ENCODE results near the gene TFF1. TPM values are rescaled to one million over a fixed set of nuclear protein-coding genes. Genes with fewer than 3 reads are reported as not detected.

The TFF1 gene
- total RNA-seq, 1 donor from 2014 or later: not detected

GRCh38 chr21:42362700-42363099 is 3.6 kb downstream of the TFF1 start:
- Mint-ChIP-seq H3K36me3 (ENCODE audit: unreplicated experiment) (peaks cover 5% of the 10 kb centered on the region), H3K27me3 (ENCODE audit: unreplicated experiment) (peaks cover 5% of the 10 kb centered on the region), H3K9me3 (ENCODE audit: unreplicated experiment) (peaks cover 7% of the 10 kb centered on the region), H3K4me1 (ENCODE audit: low read depth, unreplicated experiment) (peaks cover 29% of the 10 kb centered on the region), H3K4me3 (ENCODE audit: unreplicated experiment) (no peak overlapping the region), H3K27ac (ENCODE audit: unreplicated experiment) (no peak overlapping the region)
- DNase-seq: no peak
- TF ChIP-seq CTCF (IDR thresholded peaks at IDR 0.05; ENCODE audit: partially characterized antibody, unreplicated experiment): no peak

GRCh38 chr21:42362198-42362597 is 4.1 kb downstream of the TFF1 start:
- H3K9me3 Mint-ChIP-seq (ENCODE audit: unreplicated experiment): peaks cover 7% of the 10 kb centered on the region
- DNase-seq: no peak
- peak overlapping the region; percentile 88 for H3K27ac Mint-ChIP-seq (ENCODE audit: unreplicated experiment)
- peaks cover 9% of the 10 kb centered on the region for H3K36me3 Mint-ChIP-seq (ENCODE audit: unreplicated experiment)
- no peak for TF ChIP-seq CTCF (IDR thresholded peaks at IDR 0.05; ENCODE audit: partially characterized antibody, unreplicated experiment)
- peaks cover 5% of the 10 kb centered on the region for H3K27me3 Mint-ChIP-seq (ENCODE audit: unreplicated experiment)
- peaks cover 29% of the 10 kb centered on the region for H3K4me1 Mint-ChIP-seq (ENCODE audit: low read depth, unreplicated experiment)
- H3K4me3 Mint-ChIP-seq (ENCODE audit: unreplicated experiment): peak overlapping the region; percentile 27

- Mint-ChIP-seq H3K4me1 (ENCODE audit: low read depth, unreplicated experiment) (peaks cover 29% of the 10 kb centered on the region), H3K4me3 (ENCODE audit: unreplicated experiment) (no peak overlapping the region), H3K27ac (ENCODE audit: unreplicated experiment) (peak overlapping the region; percentile 88), H3K9me3 (ENCODE audit: unreplicated experiment) (peaks cover 10% of the 10 kb centered on the region), H3K27me3 (ENCODE audit: unreplicated experiment) (peaks cover 5% of the 10 kb centered on the region), H3K36me3 (ENCODE audit: unreplicated experiment) (peaks cover 17% of the 10 kb centered on the region)
- peak; percentile 59 for DNase-seq
- TF ChIP-seq CTCF (IDR thresholded peaks at IDR 0.05; ENCODE audit: partially characterized antibody, unreplicated experiment): no peak
Observed at GRCh38 chr21:42361286-42361685, 5.0 kb downstream of the TFF1 start.

GRCh38 chr21:42360317-42360716 is 6.0 kb downstream of the TFF1 start:
- Mint-ChIP-seq H3K36me3 (ENCODE audit: unreplicated experiment) (peaks cover 24% of the 10 kb centered on the region), H3K4me3 (ENCODE audit: unreplicated experiment) (peak overlapping the region; percentile 15), H3K27ac (ENCODE audit: unreplicated experiment) (peak overlapping the region; percentile 88), H3K4me1 (ENCODE audit: low read depth, unreplicated experiment) (peaks cover 29% of the 10 kb centered on the region), H3K9me3 (ENCODE audit: unreplicated experiment) (peaks cover 10% of the 10 kb centered on the region), H3K27me3 (ENCODE audit: unreplicated experiment) (peaks cover 8% of the 10 kb centered on the region)
- no peak for DNase-seq
- TF ChIP-seq CTCF (IDR thresholded peaks at IDR 0.05; ENCODE audit: partially characterized antibody, unreplicated experiment): no peak

GRCh38 chr21:42358937-42359336 is 7.4 kb downstream of the TFF1 start:
- Mint-ChIP-seq H3K27ac (ENCODE audit: unreplicated experiment) (no peak overlapping the region), H3K4me1 (ENCODE audit: low read depth, unreplicated experiment) (peaks cover 23% of the 10 kb centered on the region), H3K27me3 (ENCODE audit: unreplicated experiment) (peaks cover 7% of the 10 kb centered on the region), H3K36me3 (ENCODE audit: unreplicated experiment) (peaks cover 38% of the 10 kb centered on the region), H3K9me3 (ENCODE audit: unreplicated experiment) (peaks cover 9% of the 10 kb centered on the region), H3K4me3 (ENCODE audit: unreplicated experiment) (no peak overlapping the region)
- TF ChIP-seq CTCF (IDR thresholded peaks at IDR 0.05; ENCODE audit: partially characterized antibody, unreplicated experiment): no peak
- DNase-seq: no peak
